SKM-1 (cell line): ENCODE results near the gene MDFIC2.
"Not testable (repeated sequence)": the region's sequence is repeated elsewhere in the genome, so short reads cannot be mapped to it uniquely, and the experiment has no call there.

Experiments
- DNase-seq: peaks from one replicate; lab custom pipeline; 2025; ENCODE audit not compliant: unreplicated experiment; lab: John Stamatoyannopoulos, UW

The MDFIC2 gene

DNA sequence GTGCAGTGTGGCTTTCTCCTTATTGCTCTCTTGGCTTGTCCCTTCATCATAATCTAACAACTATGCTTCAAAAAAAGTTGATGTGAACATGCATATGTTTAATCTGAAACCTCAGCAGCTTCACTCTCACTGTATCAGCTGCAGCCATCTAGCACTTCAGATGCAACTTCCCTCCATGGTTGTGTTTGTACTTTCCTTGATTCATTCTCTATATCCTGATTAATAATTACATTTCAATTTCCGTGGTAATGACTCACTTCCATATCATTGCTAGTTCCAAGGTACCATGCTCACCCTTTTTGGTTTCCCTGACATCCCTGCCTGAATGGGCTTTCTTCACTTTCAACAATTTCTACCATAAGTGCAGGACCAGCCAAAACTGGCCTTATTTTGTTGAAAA lies 51.2 kb downstream of the MDFIC2 start:
- DNase-seq, result no peak

DNA sequence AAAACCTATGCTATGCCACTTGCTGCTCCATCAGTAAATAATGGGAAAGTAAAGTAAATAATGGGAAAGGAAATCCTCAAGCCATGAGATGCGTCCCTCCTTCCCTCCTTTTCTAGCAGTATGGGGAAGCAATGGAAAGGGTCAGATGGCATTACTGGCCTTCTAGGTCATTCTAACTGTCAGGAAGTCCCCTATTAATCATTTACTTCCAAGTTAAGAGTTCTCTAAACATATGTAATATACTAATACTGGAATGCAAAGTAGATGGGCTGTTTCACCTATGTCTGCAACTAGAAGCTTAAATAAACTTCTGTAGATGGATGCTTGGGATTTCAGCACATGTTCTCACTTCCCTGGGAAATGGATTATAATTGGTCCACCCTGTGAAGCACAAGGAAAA lies 55.9 kb downstream of the MDFIC2 start:
- no peak for DNase-seq

DNA sequence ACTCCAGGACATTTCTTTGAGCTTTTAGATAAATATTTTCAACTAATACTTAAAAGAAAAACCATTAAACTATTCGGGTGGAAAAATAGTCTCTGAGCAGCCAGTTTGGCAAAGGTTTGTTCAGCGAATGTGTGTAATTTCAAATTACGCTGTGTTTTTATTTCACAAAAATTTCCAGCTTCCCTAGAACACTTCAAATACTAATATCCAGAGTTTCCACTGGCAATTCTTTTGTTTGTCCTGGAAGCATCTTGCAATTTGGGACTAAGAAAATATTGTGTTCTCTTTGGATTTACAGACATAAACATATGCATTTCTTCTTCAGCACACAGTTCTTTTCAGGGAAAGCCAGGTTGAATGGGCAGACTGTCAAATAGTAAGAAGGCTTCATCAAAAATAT lies 61.9 kb downstream of the MDFIC2 start:
- no peak for DNase-seq

DNA sequence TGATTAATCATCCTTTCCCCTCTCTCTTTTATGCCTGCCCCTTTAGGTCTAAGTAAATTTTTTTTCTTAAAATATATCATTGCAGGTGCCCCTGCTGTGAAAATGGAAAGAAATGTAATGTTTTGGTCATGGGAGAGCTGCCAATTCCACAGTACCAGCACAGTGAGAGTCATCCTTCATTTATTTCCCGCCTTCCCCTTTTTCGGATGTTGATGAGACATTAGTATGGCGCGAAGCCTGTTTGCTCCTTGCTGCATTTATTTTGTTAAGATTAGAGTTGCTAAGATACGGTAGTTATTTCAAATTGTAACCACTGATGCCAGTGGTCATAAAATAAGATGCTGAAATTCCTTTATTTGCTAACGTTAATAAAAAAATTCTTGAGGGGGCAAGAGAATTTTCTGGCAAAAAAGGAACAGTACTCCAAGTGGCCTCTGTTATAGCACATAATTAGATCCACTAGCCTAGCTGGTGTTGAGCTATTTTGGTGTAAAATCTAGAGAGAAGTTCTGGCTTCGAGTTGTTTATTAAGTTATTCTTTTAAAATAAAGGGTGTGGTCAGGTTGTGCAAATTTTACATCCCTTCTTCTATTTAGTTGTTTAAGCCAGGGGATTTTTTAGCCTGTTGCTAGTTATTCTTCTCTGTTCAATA lies 62.8 kb downstream of the MDFIC2 start:
- no peak for DNase-seq

DNA sequence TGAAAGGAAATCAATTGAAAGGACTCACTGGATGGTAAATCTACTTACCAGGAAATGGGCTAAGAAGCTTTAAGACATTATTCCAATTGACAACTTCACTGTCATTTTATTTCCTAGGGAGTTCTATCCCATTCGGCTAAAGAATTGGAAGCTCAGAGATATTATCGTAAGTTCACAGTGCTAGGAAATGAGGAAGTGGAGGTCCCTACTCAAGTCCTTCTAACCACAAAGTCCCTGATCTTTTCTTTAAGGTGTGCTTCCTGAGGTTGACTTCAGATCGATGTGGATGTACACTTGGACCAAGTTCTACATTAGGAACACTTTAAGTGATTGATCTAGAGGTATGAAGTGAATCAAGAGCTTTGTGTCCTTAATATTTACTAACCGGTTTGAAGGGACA lies 63.6 kb downstream of the MDFIC2 start:
- no peak for DNase-seq

DNA sequence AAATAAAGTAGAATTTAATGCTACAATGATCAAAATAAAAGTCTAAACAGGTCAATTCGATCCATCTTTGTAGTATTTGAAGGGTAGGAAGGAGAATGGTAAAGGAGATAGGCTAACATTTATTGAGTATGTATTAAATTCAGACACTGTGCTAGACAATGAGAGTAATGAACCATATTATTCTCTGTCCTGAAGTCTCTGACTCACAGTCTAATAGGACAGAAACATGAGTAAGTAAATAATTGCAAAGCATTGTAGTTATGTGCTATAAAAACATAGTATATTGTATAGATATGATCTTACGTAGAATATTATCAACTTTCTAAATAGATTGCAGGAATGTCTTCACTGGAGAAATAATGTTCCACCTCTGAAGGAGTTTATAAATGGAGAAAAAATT lies 64.5 kb downstream of the MDFIC2 start:
- no peak for DNase-seq

DNA sequence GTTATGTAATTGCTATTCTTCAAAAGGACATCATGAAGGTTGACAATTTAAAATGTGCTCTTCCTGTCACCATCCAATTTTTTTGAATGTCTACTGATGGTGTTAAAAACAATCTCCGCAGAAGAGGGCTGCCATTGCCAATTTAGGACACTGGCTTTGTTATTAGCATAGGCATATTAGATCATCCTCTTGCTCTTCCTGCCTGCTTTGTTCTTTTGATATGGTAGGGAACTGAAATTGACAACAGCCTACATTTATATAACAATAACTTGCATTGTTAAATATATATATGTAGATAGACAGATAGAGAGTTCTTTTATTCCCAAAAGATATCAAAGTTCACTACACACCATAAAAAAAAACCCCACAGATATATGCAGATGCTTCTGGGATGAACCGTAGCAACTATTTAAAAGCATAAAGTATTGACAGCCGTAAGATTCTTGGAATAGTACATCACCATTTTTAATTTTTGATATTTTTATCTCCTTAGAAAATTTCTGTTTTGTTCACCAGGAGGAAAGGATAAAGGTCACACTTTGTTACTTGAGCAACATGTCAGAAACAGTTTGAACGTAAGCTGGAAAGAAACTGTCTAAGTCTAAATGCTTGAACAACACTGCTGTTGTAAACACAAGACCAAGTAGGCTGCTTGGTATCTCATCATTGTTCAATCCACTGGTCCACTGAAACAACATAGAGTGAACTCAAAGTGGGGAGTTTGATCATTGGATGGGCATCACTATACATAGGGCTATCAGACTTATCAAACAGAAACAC lies 66.5 kb downstream of the MDFIC2 start:
- DNase-seq, result no peak

DNA sequence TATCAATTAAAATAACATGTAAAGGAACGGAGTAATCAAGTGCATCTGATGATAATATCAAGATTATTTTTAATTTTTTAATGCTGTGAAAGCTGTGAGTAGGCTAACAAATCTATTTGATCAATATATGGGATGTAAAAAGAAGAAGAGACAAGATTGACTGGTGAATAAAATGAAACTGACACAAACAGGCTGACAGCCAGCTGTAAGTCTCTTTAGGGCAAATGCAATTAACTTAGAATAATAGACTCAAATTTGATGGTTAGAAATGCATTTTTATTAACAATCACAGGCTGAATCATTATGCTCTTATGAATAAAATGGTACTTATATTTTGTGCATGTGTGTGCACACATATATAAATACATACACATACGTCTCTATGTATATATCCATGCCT lies 68.0 kb downstream of the MDFIC2 start:
- DNase-seq, result no peak

DNA sequence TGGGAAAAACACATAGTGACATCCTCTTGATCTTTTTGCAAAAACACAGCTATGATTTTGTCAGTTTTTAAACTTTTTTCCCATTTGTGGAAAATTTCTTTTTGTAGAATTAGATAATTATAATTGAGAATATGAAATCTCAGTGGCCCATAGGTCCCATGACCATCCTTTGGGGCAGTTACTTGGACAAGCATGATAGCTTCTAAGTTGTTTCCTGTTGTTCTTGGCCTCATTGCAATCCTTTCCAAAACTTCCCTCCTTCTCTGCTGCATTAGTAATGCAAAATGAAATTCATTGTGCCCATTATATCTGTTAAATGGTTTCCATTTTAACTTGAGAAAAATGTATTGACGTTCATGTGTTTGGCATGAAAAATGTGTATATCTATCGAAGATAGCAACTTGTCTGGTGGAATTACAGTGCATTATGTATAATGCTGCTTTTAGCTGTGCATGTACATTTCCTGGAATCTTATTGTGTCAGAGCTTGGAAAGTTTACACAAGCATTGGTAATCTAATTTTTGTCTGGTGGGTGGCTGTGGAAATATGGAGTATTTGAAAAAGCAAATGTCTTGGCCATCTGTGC lies 70.0 kb downstream of the MDFIC2 start:
- DNase-seq, result no peak

DNA sequence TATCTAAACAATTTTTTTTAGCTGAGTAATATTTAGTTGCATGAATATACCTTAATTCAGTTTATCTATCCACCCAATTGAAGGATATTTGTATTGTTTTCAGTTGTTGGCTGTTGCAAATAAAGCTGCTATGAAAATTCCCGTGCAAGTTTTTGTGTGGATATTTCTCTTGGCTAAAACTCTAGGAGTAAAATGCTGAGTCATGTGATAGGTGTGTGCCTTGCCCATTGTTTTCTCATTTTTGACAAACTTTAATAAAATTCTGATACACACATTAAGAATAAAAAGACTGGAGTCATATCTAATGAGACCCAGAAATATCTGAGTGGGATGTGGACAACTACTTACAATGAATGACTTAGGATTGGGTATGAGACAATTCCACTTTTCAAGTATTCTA lies 78.6 kb downstream of the MDFIC2 start:
- DNase-seq, result no peak

DNA sequence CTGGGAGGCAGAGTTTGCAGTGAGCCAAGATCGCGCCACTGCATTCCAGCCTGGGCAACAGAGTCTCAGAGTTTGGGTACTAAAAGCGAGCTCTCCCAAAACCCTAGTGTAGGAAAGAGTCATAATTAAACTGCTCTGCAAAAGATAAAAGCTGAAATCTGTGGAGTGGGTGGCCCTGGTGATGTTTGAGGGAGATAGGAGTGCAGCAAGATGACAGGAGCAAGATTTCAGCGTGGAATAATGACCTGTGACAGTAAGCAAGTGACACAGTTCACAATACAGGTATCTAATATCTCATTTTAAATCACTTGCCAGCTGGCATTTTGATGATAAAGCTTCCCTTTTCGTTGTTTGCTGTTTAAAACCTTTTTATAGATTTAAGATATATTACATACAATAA lies 79.3 kb downstream of the MDFIC2 start:
- DNase-seq, result no peak

DNA sequence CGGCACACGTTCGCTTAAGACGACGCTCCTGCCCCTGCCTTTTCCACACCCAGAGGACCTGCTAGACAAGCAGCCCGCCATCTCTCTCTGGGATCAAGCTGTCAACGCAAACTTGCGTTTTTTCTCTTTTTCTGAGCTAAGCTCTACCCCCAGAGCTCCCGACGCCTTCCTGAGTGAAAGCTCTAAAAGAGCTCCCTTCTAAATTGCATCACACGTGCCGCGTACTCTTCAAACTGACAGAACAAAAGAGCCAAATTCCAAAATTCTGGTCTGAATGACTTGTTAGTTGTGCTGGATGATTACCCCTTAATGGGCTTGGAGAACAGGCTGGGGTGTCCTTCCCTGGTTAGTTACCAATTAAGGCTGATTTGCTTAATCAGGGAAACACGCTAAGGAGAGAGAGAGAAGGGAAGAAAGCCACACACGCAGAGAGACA lies 81.2 kb downstream of the MDFIC2 start:
- DNase-seq, result no peak

DNA sequence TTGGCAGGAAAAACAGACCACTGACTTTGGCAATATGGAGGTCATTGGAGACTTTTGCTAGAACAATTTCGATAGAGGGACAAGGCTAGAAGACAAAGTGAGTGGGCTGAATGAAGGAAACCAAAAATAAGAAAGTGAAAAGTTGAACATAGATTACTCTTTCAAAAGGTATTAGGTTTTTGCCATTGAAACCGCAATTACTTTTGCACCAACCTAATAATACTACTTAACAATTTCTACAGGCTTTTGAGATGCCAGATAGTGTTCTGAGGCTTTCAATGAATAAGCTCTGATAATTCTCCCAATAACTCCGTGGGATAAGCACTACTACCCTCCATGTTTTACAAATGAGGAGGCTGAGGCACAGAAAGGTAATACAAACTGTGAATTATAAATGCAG lies 85.0 kb downstream of the MDFIC2 start:
- DNase-seq, result no peak

DNA sequence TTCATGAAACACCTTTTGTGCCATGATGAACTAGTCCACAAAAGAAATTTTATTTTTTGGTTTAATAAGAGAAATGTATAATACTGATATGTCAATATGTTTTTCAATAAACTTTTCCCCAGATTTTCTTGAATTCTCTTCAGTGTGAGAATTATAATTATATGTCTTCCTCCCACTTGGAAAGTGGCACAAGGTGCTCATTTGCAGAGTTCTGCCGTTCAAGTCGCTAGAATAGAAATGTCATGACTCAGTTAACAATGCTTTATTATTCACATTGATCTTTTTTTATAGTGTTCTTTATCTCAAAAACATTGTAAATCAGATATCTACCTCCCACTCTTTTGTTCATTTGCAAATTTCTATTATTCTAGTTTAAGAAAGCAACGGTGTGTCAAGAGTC lies 87.3 kb downstream of the MDFIC2 start:
- no peak for DNase-seq

DNA sequence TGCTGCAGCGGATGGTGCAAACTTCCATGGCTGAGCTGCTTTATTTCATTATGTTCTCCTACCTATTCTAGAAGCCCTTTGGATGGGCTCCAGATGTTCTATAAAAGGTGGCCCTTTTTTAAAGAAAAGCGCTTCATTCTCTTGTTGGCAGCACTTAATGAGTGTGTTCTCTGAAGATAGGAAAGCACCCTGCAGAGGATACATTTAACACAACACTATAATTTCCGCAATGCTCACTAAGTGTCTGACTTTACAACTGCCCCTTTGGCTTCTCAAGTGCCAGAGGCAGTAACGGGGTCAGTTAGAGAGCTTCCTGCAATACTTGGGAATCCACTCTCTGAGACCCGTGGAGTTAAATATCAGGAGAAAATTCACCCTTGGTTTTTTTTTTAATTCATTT lies 88.1 kb downstream of the MDFIC2 start:
- no peak for DNase-seq

DNA sequence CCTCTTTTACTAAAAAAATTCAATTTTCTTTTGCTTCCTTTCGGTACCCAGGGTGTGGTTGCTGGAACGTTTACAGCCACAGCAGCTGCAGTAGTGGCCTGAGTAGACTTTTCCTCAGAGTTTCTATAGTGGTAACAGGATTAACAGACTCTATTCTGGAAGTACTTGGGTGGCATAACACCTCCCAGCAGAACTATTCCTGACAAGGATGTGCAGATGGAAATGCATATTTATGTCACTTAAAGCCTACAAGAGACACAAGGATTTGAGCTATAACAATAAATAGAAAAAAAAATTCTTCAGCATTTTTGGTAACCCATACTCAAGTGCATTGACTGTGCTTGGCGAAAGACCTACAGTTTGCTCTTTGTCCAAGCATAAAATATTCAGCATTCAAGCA lies 94.0 kb downstream of the MDFIC2 start:
- no peak for DNase-seq

DNA sequence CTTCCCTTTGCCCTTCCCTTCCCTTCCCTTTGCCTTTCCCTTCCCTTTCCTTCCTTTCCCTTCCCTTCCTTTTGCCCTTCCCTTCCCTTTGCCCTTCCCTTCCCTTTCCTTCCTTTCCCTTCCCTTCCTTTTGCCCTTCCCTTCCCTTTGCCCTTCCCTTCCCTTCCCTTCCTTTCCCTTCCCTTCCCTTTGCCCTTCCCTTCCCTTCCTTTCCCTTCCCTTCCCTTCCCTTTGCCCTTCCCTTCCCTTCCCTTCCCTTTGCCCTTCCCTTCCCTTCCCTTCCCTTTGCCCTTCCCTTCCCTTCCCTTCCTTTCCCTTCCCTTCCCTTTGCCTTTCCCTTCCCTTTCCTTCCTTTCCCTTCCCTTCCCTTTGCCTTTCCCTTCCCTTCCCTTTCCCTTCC lies 101.2 kb downstream of the MDFIC2 start:
- DNase-seq, result not testable (repeated sequence)

DNA sequence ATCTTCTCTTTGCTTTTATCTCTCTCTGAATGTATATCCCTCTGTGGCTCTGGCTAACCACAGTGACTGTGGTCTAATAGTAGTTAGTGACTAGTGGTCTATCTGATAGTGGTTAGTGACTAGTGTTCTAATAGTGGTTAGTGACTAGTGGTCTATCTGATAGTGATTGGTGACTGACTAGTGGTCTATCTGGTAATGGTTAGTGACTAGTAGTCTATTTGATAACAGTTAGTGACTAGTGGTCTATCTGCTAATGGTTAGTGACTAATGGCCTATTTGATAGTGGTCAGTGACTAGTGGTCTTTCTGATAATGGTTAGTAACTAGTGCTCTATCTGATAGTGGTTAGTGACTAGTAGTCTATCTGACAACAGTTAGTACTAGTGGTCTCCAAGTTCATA lies 110.5 kb downstream of the MDFIC2 start:
- DNase-seq, result no peak

DNA sequence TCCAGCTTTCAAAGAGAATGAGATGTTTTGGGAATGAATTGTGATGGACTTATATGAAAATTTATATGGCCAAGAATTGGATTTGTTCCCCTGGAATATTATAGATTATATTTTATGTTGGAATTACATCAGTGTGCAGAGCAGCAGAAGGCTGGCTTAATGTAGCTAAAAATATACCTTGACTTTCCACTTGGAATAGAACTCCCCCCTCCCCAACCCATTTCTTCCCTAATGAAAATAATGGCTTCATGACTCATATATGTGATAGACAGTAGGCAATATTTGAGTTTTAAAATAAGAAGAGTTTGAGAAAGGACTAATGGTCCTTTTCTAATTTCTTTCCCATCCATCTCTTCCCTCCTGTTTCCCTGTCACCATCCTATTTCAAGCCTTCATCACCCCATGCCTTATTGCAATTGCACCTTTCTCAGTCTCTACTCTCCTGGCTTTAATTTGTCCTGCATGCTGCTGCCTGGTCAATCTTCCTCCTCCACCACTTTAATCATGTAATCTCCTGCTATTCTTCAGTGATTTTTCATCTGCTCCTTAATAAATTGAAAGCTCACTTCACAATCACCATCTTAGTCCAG lies 122.5 kb downstream of the MDFIC2 start:
- DNase-seq, result no peak

DNA sequence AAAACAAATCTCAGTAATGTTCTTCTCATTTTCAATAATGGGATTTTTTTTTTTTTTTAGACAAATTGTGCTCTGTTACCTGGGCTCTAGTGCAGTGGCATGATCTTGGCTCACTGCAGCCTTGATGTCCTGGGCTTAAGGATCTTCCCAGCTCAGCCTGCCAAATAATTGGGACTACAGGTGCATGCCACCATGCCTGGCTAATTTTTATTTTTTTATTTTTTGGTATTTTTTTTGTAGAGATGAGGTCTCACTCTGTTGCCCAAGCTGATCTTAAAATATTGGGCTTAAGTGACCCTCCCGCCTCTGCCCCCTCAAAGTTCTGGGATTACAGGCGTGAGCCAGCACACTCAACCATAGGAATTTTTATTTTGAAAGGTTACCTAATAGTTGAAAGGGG lies 126.2 kb downstream of the MDFIC2 start:
- DNase-seq, result no peak

DNA sequence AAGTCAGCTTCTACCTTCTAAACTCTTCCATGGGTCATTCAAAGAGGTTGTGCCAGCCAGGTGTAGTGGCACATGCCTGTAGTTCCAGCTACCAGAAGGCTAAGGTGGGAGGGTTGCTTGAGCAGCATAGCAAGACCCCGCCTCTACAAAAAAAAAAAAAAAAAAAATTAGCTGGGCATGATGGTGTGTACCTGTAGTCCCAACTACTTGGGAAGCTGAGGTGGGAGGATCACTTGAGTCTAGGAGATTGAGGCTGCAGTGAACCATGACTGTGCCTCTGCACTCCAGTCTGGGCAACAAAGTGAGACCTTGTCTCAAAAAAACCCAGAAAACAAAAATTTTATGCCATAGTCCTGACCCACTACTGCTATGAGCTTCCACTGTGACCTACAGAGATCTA lies 126.8 kb downstream of the MDFIC2 start:
- no peak for DNase-seq
